K562 (cell line): ENCODE data around the gene AIMP2. TPM values are rescaled to one million over a fixed set of nuclear protein-coding genes. Genes with fewer than 3 reads are reported as not detected.

Experiments
- CBFA2T3 ChIP-seq: fragments of 450-650 bp; IDR thresholded peaks from 2 replicates; pipeline ENCODE4 v1.6.1; 2017
- CTCF ChIP-seq, 3 experiments: IDR thresholded peaks in 2 of 3; conservative IDR thresholded peaks in 1 of 3; 2 replicates each; pipeline ENCODE4 v1.5.1; 2011 to 2012; ENCODE audit warnings: low read length in 3 of 3, mild to moderate bottlenecking in 3 of 3, control low read depth in 2 of 3, improper control_type of control experiment in 1 of 3, inconsistent platforms in 1 of 3, low read depth in 1 of 3, mixed read lengths in 1 of 3, moderate library complexity in 1 of 3; ENCODE audit not compliant: insufficient read depth in 2 of 3
- ETV6 ChIP-seq, 3 experiments: fragments of 150-350 bp in 1 of 3; sonication (generic) in 1 of 3; formaldehyde crosslinking in 1 of 3; IDR thresholded peaks; 2 replicates each; pipeline versions ENCODE4 v1.6.1 to v1.8.0; 2014 to 2022; ENCODE audit warnings: borderline replicate concordance in 2 of 3, low read depth in 2 of 3, antibody characterized with exemption in 1 of 3, low read length in 1 of 3, mild to moderate bottlenecking in 1 of 3, missing genetic modification reagents in 1 of 3
- FOXA3 ChIP-seq, 2 experiments: fragments of 450-650 bp in 1 of 2; sonication (generic) in 1 of 2; formaldehyde crosslinking; IDR thresholded peaks in 1 of 2; conservative IDR thresholded peaks in 1 of 2; 2 replicates each; pipeline versions ENCODE4 v1.4.0 to v1.8.0; 2020 to 2022; ENCODE audit warnings: mild to moderate bottlenecking in 2 of 2, missing genetic modification reagents in 1 of 2
- HDAC3 ChIP-seq: fragments of 450-650 bp; IDR thresholded peaks from 2 replicates; pipeline ENCODE4 v1.6.1; 2018; ENCODE audit warnings: borderline replicate concordance, mild to moderate bottlenecking, moderate library complexity; ENCODE audit not compliant: partially characterized antibody
- MAFG ChIP-seq: fragments of 450-650 bp; conservative IDR thresholded peaks from 2 replicates; pipeline ENCODE4 v1.6.1; 2016; ENCODE audit warnings: missing genetic modification characterization, missing compliant biosample characterization
- RAD51 ChIP-seq: fragments of 450-650 bp; IDR thresholded peaks from 2 replicates; pipeline ENCODE4 v1.7.1; 2016; ENCODE audit warnings: low read depth, mild to moderate bottlenecking, borderline replicate concordance
- SMARCA4 ChIP-seq: fragments of 450-650 bp; IDR thresholded peaks from 2 replicates; pipeline ENCODE4 v1.6.1; 2016
- SREBF1 ChIP-seq: fragments of 150-350 bp; IDR thresholded peaks from 2 replicates; pipeline ENCODE4 v1.6.1; 2014; ENCODE audit warnings: antibody characterized with exemption, low read depth, low read length, borderline replicate concordance
- U2AF2 ChIP-seq: fragments of 200-400 bp; formaldehyde crosslinking; optimal IDR thresholded peaks from 2 replicates; pipeline ENCODE3; 2017; ENCODE audit warnings: low read depth, mild to moderate bottlenecking, low read length
- ZBTB11 ChIP-seq, 3 experiments: fragments of 200-800 bp in 1 of 3; fragments of 250-450 bp in 1 of 3; fragments of 450-650 bp in 1 of 3; sonication (Bioruptor Pico) in 1 of 3; sonication (Bioruptor generic) in 1 of 3; formaldehyde crosslinking in 1 of 3; IDR thresholded peaks; 2 replicates each; pipeline versions ENCODE4 v1.6.1 to v1.8.0; 2016 to 2022; ENCODE audit warnings: mild to moderate bottlenecking in 2 of 3, missing genetic modification characterization in 2 of 3, missing compliant biosample characterization in 1 of 3, moderate library complexity in 1 of 3
- ZBTB5 ChIP-seq: fragments of 450-650 bp; IDR thresholded peaks from 2 replicates; pipeline ENCODE4 v1.6.1; 2017; ENCODE audit warnings: antibody characterized with exemption
- ZKSCAN8 ChIP-seq: fragments of 200-800 bp; sonication (Bioruptor generic); IDR thresholded peaks from 2 replicates; pipeline ENCODE4 v1.6.1; 2016; ENCODE audit warnings: missing genetic modification characterization, missing compliant biosample characterization
- ZNF212 ChIP-seq: fragments of 450-650 bp; formaldehyde crosslinking; IDR thresholded peaks from 2 replicates; pipeline ENCODE4 v1.4.0; 2020; ENCODE audit warnings: mild to moderate bottlenecking
- ZNF518B ChIP-seq: fragments of 250-450 bp; sonication (Bioruptor Pico); IDR thresholded peaks from 2 replicates; pipeline ENCODE4 v1.5.0; 2021; ENCODE audit warnings: mild to moderate bottlenecking, moderate library complexity
- polyA plus RNA-seq, 8 experiments: library from polyadenylated mRNA; depleted of rRNA in 4 of 8; stranded (reverse) in 5 of 8; unstranded in 3 of 8; fragments of >200 nt; fragmentation: Nextera tagmentation in 2 of 8; fragmentation: Illumina TruSeq in 1 of 8; extraction: Ambion mirVana in 2 of 8; extraction: Trizol in 1 of 8; gene quantifications; 2 replicates each; pipeline versions ENCODE4 v1.2.1 to v1.2.3, GENCODE V29; 2011 to 2014; ENCODE audit warnings: inconsistent platforms in 1 of 8, missing spikeins in 1 of 8
- total RNA-seq, 7 experiments: library from RNA; depleted of rRNA in 6 of 7; stranded (reverse); fragments of >200 nt in 6 of 7; fragmentation: Illumina TruSeq in 2 of 7; extraction: Trizol in 2 of 7; gene quantifications; 2 replicates each; pipeline versions ENCODE4 v1.2.1 to v1.2.3, GENCODE V29; 2011 to 2021; ENCODE audit warnings: low replicate concordance in 1 of 7

The AIMP2 gene
- total and polyA plus RNA-seq, 9 of the 15 experiments (the other 6 are each of a cell fraction or from before 2014, with no cell fraction given): 47.5 to 84.9 (median 63.5) TPM

GRCh38 chr7:6023974-6024435 lies 14.9 kb downstream of the AIMP2 start (continued):
- TF ChIP-seq ZBTB11 (CRISPR knock-in tag; IDR thresholded peaks at IDR 0.05) (peak in 1 of 3 experiments; percentile 91; a peak in 2 of 6 replicates), U2AF2 (no peak), ZKSCAN8 (CRISPR knock-in tag) (peak; percentile 89), ZNF518B (CRISPR knock-in tag) (no peak), CBFA2T3 (peak; percentile 99), MAFG (tag) (0 out of 2 replicates have a peak, but pooled peaks have one; percentile 56), ZBTB5 (peak; percentile 73; the same call in 1 of the 2 replicates), FOXA3 (CRISPR knock-in tag; conservative IDR thresholded peaks at IDR 0.05 in 1 of 2, IDR thresholded peaks at IDR 0.05 in 1 of 2) (peak in 1 of 2 experiments; percentile 40; a peak in 1 of 4 replicates), HDAC3 (peak; percentile 92), SMARCA4 (peak; percentile 99), RAD51 (0 out of 2 replicates have a peak, but pooled peaks have one; percentile 36), SREBF1 (no peak), ZNF212 (CRISPR knock-in tag) (0 out of 2 replicates have a peak, but pooled peaks have one; percentile 19), ETV6 (IDR thresholded peaks at IDR 0.05; ENCODE audit: borderline replicate concordance in 1 of 2, low read depth in 2 of 2, low read length in 1 of 2) (peak in 1 of 2 experiments; percentile 76; a peak in 1 of 4 replicates), ETV6 (CRISPR knock-in tag; IDR thresholded peaks at IDR 0.05; ENCODE audit: borderline replicate concordance) (no peak), CTCF (IDR thresholded peaks at IDR 0.05 in 2 of 3, conservative IDR thresholded peaks at IDR 0.05 in 1 of 3; ENCODE audit: insufficient read depth in 2 of 3, low read depth in 1 of 3, low read length in 3 of 3) (no peak)
